MM.1S (cell line): ENCODE data around the gene C17orf50.

Experiments
- EZH2 ChIP-seq: fragments of 300-600 bp; sonication (generic); optimal IDR thresholded peaks from 2 replicates; pipeline ENCODE3; 2017; ENCODE audit warnings: low read depth, mild to moderate bottlenecking, antibody characterized with exemption, low read length, mixed read lengths
- TF ChIP-seq, protein P1 (sequence below): fragments of 300-600 bp; sonication (generic); IDR thresholded peaks from 2 replicates; pipeline ENCODE4 v1.5.1; 2016; ENCODE audit warnings: antibody characterized with exemption, low read length, mixed read lengths

DNA sequence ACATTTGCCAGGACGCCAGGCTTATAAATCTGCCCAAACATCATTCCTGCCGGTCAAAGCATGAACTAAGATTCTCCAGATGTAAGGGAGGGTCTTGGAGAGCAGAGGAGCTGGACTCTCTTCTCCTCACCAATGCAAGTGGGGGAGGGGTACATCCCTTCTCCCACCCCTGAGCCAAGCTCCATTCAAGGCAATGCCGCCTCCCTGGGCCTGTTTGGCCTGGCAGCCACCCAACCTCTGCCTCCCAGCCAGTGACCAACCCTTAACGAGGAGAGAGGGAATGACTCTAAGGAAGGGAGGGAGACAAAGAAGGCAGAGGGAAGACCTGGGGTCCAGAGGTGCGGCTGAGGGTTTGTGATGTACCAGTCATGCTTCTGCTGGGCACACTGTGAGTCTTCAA is 13.8 kb downstream of the C17orf50 start:
- TF ChIP-seq, protein P1, sequence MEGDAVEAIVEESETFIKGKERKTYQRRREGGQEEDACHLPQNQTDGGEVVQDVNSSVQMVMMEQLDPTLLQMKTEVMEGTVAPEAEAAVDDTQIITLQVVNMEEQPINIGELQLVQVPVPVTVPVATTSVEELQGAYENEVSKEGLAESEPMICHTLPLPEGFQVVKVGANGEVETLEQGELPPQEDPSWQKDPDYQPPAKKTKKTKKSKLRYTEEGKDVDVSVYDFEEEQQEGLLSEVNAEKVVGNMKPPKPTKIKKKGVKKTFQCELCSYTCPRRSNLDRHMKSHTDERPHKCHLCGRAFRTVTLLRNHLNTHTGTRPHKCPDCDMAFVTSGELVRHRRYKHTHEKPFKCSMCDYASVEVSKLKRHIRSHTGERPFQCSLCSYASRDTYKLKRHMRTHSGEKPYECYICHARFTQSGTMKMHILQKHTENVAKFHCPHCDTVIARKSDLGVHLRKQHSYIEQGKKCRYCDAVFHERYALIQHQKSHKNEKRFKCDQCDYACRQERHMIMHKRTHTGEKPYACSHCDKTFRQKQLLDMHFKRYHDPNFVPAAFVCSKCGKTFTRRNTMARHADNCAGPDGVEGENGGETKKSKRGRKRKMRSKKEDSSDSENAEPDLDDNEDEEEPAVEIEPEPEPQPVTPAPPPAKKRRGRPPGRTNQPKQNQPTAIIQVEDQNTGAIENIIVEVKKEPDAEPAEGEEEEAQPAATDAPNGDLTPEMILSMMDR: no peak
- TF ChIP-seq EZH2: no peak
